ENCODE data around the gene TM7SF3.

TM7SF3 gene

DNA sequence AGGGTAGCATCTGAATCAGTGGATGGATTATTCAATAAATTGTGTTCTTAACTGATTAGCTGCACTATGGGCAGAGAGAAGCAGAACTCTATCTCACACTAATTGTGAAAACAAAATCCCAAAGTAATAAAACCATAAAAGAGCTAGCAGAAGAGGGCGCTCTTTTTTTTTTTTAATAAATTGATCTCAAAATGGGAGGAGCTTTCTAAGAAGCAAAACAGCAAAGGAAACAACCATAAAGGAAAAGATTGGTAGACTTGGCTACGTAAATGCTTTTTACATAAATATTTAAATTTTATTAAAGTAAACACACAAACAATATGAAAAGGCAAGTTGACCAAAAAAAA, 1.5 kb upstream of the TM7SF3 start:
- DNase-seq (ENCODE audit: low read depth in 1 of 2, low spot score in 1 of 2): no peak

DNA sequence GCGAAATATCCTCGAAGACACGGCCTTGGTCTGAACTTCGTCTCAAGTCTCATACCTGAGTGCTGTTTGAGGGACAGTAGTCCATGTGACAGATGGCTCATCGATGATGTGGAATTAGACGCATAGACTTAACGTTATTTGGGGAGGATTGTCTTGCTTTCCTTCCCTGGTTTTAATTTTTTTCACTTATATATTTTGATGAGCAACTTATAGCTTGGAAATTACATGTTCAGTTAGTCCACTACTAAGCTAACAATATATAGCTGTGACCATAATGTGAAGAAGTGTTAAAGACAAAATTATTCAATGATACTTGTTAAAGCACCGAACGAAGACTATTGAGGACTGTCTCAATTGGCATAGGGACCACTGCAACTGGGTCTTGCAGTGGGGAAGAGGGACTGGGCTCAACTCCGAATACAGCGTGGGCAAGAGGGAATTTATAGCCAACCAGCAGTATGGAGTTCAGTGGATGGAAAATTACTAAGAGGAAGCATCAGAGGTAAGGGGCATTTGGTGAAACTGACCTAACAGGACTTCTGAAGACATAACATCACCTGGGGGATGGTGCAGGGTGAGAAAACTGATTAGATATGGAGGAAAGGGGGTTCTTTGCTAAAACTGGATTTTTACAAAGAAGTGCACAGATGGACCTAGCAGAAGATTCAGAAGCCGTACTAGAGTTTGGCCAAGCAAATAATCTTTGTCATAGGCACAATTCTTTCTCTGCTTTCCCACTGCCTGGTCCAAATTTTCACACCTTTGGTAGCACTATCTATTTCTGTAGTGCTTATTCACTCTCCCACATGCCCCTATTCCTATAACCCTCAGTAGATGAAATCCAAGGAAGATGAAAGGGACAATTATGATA, 910 bp upstream of the TM7SF3 start:
- DNase-seq (ENCODE audit: low read depth in 1 of 2, low spot score in 1 of 2): no peak

DNA sequence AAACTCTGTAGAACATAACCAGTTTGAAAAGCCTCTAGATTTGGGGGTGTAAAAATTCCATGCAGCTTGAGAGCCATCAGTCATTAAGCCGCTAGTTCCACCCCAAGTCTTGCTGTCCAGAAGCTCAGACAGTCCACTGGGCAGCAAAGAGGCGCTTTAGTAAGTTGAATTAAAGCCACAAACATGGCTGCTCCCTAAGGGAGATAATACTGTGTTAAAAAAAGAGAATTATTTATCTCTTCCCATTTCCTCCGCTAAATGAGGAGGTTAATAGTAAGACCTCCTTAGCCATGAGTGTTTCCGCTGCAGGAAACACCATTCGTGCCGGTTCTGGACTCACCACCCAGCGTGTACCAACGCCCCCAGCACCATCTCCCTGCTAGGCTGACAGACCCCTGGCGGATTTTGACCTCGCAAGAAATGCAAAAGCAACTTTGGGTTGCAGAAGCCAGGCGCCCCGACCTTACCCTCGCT, 536 bp downstream of the TM7SF3 start:
- DNase-seq (ENCODE audit: low read depth in 1 of 2, low spot score in 1 of 2): no peak

DNA sequence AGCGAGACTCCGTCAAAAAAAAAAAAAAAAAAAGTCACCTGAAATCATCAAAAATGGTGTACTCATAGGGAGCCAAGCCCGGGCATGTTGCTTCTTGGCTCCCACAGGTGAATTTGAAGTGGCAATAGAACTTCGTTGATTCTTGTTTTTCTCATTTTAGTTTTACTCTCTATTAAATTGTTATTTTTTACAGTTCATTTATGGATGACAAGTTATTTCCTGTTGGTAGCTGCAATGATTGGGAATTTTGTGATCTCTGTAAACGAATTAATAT, 1.3 kb downstream of the TM7SF3 start:
- no peak for DNase-seq (ENCODE audit: low read depth in 1 of 2, low spot score in 1 of 2)

DNA sequence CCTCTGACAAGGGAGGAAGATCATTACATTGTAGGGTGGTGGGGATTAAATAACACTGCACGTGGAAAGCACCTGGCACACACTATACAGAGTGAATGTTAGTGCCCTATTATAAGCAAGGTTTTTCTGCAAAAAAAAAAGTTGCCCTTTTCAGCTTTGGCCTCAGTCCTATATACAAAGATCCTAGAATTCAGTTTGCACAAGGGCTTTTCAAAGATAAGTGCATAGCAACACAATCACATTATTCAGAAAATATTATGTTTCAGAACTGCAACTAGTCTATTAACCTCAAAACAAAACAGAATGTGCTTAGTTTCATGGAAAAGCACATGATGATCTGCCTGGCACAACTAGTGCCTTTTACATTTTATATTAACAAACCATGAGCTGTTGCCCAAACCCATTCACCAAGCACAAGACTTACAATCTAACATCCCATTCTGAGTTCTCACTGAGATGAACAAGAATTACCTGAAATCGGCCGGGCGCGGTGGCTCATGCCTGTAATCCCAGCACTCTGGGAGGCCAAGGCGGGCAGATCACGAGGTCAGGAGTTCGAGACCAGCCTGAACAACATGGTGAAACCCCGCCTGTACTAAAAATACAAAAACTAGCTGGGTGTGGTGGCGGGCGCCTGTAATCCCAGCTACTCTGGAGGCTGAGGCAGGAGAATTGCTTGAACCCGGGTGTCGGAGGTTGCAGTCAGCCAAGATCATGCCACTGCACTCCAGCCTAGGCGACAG, 1.8 kb downstream of the TM7SF3 start:
- no peak for DNase-seq (ENCODE audit: low read depth in 1 of 2, low spot score in 1 of 2)

DNA sequence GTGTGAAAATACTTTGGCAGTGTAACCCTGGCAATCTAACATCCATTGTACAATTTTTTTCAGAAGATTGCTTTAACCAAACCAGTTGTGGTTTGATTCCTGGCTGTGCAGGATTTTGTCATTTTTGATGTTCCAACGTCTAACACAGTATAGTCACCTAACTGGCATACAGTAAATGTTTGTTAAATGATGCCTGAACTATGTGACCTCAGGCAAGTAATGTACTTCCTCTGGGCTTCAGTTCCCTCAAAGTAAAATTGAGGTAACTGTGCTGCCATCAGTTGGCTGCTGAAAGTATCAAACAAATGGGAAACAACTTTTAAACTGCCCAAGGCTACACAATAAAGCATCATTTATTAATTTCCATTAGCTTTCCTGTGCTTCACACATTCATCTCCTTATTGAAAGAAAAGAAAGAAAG, 4.3 kb downstream of the TM7SF3 start:
- no peak for DNase-seq (ENCODE audit: low read depth in 1 of 2, low spot score in 1 of 2)

DNA sequence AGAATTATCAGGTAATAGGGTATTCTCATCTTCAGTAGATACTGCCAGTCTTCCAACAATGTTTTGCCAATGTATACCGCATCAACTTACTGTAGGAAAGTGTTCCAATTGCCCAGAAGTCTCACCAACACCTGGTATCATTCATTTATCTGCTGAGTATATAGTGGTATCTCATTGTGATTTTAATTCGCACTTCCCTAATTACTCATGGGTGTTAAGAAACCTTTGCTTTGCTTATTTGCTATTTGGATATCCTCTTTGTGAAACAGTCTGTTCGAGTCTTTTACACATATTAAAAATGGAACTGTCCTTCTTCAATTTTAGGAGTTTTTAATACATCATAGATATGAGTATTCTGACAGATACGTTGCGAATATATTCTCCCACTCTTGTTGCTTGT, 6.1 kb downstream of the TM7SF3 start:
- no peak for DNase-seq (ENCODE audit: low read depth in 1 of 2, low spot score in 1 of 2)

DNA sequence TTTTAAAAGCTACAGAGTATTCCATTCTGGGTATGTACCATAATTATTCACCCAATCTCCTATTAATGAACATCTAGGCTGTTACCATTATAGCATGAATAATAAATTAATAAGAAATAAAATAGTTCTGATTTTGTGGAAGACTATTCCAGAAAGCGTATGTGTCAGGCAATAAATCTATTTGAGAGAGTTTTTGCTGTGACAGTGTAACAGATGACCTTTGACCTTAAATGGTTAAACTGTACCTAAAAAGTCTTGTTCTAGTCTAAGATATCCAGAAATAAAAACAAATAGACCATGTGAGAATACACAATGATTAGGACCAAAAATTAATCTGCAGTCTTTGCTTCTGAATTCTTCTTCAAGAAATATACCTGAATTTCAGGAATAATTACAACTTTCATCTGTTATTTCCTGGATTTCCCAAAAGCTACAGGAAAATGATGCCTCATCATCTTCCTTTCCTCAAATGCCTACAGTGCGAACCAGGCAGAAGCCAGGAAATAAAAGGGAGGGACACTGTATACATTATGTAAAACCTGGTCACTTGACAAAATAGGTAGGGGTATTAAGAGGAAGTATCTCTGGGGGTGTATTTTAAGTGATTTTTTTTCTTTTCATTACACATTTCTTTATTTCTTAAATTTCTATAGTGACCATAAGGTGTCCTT, 7.3 kb downstream of the TM7SF3 start:
- DNase-seq (ENCODE audit: low read depth in 1 of 2, low spot score in 1 of 2): no peak

DNA sequence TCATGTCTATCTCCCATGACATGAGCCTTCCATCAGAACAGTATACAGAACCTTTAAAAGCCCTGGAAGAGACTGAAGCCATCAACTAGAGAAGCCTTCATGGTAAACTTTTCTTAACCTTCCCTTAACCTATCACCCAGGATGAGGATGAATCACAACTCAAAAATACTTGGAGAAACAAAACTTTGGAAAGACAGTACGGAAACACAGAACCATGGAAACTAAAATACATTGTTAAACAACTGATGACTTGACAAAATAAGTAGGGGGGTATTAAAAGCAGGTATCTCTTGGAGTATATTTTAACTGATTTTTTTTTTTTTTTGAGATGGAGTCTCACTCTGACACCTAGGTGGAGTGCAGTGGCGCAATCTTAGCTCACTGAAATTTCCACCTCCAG, 8.7 kb downstream of the TM7SF3 start:
- no peak for DNase-seq (ENCODE audit: low read depth in 1 of 2, low spot score in 1 of 2)

DNA sequence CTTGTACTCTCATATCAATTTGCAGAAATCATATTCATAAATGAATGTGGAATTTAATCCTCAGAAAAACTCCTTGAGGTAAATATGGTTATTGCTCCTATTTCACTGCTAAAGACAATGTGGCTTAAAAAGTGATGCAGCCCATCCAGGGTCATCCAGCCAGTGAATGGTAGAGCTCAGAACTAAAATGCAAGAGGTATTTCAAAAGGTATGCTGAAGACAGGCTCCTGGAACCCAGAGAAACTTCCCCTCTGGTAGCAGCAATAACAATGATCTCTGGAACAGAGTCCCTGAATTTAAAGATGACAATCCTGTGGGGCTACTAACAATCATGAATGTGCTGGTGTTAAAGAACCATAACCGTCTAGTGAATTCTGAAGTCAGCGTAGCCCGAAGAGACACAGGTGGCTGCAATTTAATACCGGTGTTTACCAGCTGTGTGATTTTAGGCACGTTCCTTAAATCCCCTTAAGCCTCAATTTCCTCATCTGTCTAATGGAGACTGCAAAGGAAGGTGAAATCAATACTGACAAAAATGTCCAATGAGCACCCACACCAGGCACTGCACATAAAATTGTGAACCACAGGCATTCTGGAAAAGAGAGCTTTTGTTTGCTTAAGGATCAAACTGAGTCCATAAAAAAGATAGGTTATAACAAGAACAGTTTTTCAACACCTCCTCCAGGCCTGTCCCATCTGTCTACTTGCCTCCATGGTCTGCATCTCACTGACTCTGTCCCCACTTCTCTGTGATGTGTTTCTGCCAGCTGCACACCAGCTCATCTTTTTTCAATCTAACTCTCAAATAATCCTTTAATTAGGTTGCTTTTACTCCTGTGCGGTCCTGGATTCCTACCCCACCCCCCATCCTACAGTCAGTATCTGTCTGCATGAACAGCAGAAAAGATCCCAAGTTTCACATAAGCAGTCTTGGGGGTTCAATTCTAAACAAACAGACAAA, 10.5 kb downstream of the TM7SF3 start:
- DNase-seq (ENCODE audit: low read depth in 1 of 2, low spot score in 1 of 2): no peak

DNA sequence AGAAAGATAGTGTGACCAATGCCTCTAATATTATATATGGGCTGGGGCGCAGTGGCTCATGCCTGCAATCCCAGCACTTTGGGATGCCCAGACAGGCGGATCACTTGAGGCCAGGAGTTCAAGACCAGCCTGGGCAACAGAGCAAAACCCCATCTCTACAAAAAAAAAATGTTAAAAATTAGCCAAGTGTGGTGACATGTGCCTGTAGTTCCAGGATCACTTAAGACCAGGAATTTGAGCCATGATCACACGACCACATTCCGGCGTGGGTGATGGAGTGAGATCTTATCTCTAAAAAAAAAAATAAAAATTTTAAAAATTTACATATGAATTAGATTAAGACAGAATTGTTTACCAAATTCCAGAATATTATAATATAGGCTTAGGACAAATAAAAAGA, 12.0 kb downstream of the TM7SF3 start:
- no peak for DNase-seq (ENCODE audit: low read depth in 1 of 2, low spot score in 1 of 2)

DNA sequence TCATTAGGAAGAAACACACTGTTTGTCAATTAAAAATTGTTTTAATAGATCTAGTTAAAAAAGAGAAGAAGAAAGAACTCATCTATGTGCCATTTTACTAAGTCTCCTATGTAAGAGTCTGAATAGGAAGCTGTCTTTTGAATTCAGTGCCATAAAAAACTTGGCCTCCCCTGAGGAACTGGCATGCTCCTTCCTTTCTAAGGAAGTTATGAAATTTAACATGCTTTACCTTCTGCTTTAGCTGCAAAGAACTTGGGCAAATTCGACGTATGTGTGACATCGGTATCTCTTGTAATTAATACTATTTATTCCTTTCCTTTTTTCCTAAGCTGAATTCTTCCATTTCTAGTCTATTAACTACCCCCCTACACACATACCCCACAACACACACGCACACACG, 12.5 kb downstream of the TM7SF3 start:
- no peak for DNase-seq (ENCODE audit: low read depth in 1 of 2, low spot score in 1 of 2)

DNA sequence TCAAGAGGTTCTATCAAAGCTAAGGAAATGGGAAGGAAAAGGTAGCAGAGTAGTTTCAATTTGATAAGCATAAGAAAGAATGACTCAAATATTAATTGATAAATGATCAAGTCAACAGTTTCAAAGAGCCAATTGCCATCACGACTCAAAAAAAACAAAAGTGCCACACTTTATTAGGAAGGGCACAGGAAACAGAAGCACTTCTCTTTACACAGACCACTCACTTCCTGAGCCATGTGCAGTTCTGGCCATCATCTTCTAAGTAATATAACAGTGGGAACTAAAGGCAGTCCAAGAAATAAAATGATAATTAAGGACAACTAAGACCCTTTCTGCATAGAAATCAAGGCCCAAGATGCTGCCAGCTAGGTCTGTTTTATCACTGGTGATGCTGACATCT, 13.2 kb downstream of the TM7SF3 start:
- no peak for DNase-seq (ENCODE audit: low read depth in 1 of 2, low spot score in 1 of 2)

DNA sequence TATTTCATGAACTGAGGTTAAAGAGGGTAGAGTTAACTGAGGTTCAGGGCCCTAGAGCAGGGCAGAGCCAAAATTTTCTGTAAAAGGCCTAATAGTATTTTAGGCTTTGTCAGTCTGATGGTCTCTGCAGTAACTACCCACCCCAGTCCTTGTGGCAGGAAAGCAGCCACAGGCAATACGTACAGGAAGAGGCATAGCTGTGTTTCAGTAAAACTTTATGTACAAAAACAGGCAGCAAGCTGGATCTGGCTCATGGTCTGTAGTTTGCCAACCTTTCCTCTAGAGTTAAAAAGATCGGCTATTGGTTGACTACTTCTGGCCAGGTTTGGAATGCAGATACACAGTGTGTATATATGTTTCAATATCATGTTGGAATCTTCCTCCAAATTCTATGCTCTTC, 17.2 kb downstream of the TM7SF3 start:
- no peak for DNase-seq (ENCODE audit: low read depth in 1 of 2, low spot score in 1 of 2)

DNA sequence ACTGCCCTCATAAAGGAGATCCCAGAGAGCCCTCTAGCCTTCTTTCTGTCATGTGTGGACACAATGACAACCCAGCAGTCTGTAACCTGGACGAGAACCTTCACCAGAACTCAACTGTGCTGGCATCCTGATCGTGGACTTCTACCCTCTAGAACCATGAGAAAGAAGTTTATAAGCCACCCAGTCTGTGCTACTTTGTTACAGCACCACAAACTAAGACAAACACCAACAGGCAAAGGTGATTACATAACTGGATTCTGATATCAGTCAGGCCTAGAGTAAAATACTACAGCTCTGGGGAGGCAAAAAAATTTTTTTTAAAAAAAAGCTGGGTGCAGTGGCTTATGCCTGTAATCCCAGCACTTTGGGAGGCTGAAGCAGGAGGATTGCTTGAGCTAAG, 18.5 kb downstream of the TM7SF3 start:
- no peak for DNase-seq (ENCODE audit: low read depth in 1 of 2, low spot score in 1 of 2)

DNA sequence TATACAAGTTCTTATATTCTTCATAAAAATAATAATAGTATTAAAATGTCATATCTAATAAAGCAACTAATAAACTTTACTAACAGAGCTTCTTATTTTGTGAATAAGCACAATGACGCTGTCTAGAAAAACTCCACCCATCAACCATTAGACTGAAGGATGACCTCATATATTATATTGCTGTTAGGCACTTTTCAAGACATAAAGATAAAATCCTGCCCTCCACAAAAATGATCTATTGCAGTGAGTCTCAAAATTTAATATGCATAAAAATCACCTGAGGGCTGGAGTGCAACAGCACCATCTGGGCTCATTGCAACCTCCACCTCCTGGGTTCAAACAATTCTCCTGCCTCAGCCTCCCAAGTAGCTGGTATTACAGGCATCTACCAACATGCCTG, 20.1 kb downstream of the TM7SF3 start:
- no peak for DNase-seq (ENCODE audit: low read depth in 1 of 2, low spot score in 1 of 2)

DNA sequence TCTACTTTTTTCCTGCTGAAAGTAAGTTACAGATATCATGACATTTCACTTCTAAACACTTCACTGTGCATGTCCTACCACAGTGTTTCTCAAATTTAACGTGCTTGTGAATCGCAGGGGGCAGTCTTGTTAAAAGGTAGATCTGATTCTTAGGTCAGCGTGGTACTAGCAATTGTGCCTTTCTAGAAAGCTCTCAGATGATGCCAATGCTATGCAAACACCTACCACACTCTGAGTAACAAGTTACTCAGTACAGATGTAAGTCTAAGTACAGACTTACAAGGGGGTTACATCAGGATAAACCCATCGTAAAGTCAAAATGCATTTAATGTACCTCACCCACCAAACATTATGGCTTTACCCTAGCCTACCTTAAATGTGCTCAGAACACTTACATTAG, 22.4 kb downstream of the TM7SF3 start:
- DNase-seq (ENCODE audit: low read depth in 1 of 2, low spot score in 1 of 2): no peak

DNA sequence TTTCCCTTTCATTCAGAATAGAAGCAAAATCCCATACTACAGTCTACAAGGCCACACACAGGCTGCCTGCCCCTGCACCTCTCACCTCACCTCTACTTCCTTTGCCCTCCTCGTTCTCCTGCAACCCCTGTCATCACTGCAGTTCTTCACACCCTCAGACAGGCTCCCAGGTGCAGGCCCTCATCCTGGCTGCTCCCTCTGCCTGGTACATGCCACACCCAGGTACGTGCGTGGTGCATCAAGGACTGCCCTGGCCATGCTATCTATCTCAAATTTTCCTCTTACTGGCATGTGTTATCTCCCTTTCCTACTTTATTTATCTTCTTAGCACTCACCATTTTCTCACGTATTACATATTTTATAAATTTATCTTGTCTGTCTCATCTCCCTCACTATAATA, 24.3 kb downstream of the TM7SF3 start:
- no peak for DNase-seq (ENCODE audit: low read depth in 1 of 2, low spot score in 1 of 2)

DNA sequence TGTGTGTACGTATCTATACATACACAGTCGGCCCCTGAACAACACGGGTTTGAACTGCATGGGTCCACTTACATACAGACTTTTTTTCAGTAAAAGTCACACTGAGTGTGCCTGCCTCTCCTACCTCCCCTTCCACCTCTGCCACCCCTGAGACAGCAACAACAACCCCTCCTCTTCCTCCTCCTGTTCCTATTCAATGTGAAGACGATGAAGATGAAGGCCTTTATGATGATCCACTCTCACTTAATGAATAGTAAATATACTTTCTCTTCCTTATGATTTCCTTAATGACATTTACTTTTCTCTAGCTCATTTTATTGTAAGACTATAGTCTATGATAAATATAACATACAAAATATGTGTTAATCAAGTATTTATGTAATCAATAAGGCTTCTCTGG, 25.5 kb downstream of the TM7SF3 start:
- DNase-seq (ENCODE audit: low read depth in 1 of 2, low spot score in 1 of 2): no peak

DNA sequence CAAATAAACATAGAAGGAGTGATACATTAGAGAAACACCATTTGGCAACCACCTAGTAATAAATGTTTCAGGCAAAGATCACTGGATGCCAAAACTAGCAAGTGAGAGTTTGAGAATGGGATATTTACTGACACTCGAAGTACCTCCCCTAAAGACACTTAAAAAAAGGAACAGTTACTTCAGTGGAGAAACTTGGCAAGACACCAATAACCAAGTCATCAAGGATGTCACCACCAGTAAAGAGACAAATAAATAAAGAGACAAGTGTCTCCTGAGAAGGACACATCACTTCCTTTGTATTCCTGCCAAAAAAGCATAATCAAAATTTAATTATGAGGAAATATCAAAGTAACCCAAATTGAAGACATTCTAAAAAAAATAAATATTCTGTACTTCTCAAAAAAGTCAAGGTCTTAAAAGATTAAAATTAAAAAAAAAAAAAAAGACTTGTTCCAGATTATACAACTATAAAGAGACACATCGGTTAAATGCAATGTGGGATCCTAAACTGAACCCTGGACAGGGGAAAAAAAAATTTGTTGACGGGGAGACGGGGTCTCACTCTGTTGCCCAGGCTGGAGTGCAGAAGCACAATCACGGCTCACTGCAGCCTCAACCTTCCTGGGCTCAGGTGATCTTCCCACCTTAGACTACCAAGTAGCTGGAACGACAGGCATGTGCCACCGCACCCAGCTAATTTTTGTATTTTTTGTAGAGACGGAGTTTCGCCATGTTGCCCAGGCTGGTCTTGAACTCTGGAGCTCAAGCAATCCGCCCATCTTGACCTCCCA, 26.4 kb downstream of the TM7SF3 start:
- no peak for DNase-seq (ENCODE audit: low read depth in 1 of 2, low spot score in 1 of 2)

Measured in stimulated activated CD4-positive, alpha-beta T cell treated with anti-CD3 and anti-CD28 coated beads, Interleukin-15, amount 100 ng/mL, for 1 hour (primary cell).